GM20000 (cell line): ENCODE results near the gene ZNF627.

Source experiments
- DNase-seq: peaks from one replicate; pipeline ENCODE4 v3.0.0; 2012; ENCODE audit warnings: low spot score
- TF ChIP-seq, protein P1 (sequence below): IDR thresholded peaks from 2 replicates; pipeline ENCODE4 v1.5.1; 2012; ENCODE audit warnings: mild to moderate bottlenecking, control low read depth; ENCODE audit errors: extremely low read depth, missing control alignments

The ZNF627 gene

DNA sequence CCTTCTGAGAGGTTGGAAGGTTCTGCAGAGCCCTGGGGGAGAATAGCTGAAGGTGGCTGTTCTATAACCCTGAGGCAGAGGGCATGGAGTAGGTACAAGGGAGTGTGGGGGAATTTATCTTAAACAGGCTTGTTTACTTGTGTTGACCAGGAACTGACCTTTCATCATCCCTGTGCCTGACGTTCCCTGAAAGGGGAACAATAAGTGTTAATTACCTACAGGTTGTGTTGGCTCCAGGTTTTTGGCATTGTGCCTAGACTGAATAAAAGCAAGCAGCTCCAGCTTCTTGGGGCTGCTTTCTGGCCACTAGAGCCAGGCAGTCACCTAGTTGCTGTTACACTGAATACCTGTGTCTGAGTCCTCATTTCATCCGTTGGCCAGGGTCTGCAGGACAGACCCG is 60.0 kb downstream of the ZNF627 start:
- TF ChIP-seq, protein P1, sequence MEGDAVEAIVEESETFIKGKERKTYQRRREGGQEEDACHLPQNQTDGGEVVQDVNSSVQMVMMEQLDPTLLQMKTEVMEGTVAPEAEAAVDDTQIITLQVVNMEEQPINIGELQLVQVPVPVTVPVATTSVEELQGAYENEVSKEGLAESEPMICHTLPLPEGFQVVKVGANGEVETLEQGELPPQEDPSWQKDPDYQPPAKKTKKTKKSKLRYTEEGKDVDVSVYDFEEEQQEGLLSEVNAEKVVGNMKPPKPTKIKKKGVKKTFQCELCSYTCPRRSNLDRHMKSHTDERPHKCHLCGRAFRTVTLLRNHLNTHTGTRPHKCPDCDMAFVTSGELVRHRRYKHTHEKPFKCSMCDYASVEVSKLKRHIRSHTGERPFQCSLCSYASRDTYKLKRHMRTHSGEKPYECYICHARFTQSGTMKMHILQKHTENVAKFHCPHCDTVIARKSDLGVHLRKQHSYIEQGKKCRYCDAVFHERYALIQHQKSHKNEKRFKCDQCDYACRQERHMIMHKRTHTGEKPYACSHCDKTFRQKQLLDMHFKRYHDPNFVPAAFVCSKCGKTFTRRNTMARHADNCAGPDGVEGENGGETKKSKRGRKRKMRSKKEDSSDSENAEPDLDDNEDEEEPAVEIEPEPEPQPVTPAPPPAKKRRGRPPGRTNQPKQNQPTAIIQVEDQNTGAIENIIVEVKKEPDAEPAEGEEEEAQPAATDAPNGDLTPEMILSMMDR, result no peak
- DNase-seq, result no peak

DNA sequence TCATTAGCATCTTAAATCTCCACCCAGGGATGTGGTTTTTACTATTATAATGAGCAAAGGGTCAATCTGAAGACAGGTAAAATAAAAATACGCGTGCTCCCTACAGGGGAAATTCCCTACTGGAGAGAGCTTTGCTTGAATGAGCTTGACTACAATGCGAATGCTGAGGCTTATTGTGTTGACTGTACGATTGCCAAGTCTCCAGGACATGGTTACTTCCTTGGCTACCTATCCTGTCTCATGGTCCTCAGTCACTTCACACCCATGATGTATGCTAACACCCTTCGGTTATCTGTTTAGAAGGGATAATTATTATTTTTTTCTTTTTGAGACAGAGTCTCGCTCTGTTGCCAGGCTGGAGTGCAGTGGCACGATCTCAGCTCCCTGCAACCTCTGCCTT is 61.7 kb downstream of the ZNF627 start:
- TF ChIP-seq, protein P1, result no peak
- DNase-seq, result no peak

DNA sequence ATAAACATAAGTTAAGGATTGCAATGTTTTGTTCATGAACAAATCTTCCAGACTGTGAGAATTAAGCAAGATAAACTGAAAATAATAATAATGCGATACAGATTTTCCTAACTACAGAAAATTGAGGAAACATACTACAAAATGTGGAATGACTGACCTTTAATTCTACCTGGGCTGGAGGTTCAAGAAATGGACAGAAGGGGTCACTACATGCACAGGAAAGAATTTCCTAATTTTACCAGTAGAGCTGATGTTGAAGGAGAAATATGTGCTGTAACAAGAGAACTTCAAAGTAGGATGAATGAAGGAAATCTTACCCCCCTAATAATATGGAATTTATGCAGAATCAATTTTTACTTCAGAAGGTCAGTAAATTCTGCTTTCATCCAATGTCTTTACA is 62.3 kb downstream of the ZNF627 start:
- TF ChIP-seq, protein P1, result peak; percentile 35
- DNase-seq, result peak; percentile 53

DNA sequence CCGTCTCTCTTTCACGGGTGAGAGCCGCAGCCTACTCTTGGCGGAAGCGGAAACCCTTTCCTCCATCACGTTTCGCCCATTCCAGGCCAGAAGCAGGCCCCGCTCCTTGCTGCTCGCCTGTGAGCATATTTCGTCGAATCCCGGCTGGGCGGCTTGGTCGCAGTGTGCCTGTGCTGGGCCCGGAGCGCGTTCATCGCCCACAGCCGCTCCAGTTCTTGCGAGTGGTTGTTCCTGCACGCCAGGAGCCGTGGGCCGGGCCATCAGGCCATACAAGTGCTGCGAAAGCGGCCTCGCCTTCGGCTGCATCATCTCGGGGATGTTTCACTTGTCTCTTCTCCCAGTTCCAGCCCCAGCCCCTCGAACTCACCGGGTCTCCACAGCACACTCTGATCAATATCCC is 65.0 kb downstream of the ZNF627 start:
- no peak for DNase-seq
- TF ChIP-seq, protein P1, result no peak

DNA sequence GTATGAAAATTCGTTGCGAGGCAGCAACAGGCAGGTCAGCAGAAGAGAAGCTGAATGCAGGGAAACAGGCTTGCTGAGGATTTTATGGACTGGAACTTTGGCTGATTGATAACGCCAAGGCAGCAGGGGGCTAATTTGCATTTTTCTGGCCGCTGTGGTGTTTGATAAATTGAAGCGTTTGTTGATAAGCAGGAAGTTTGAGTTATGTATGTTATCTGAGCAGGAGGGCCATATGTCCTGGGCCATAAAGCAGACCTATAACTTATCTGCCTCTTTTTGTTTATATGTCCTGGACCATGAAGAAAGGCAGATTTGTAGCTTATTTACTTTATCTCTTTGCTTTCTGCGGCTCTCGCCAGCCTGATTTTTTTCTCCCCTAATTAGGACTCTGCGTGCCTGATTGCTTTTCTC is 65.9 kb downstream of the ZNF627 start:
- TF ChIP-seq, protein P1, result no peak
- no peak for DNase-seq
